ENCODE results near the gene ESR2.
A peak's percentile ranks its signal among the peaks of the same experiment; 100 is the strongest.
"Not testable (repeated sequence)": the region's sequence is repeated elsewhere in the genome, so short reads cannot be mapped to it uniquely, and the experiment has no call there.

The ESR2 gene

DNA sequence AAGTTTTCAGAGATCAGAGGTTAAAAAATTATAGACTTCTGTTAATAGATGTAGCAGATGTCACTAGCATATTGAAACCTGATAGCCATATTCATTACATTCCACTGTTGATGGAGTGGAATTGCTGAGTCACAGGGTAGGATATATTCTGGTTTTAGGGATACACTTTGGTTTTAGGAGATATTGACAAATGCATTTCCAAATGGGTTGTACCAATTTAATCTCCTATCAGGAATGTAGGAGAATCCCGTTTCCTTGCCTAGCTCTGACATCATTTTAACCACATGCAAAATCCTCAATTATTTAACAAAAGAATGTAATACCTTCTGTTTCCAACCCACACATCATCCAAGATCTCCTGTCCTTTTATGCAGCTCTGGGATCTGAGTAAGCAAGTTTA is 30.7 kb upstream of the ESR2 start:
- DNase-seq (ENCODE audit: low spot score): no peak
- TF ChIP-seq, protein P1, sequence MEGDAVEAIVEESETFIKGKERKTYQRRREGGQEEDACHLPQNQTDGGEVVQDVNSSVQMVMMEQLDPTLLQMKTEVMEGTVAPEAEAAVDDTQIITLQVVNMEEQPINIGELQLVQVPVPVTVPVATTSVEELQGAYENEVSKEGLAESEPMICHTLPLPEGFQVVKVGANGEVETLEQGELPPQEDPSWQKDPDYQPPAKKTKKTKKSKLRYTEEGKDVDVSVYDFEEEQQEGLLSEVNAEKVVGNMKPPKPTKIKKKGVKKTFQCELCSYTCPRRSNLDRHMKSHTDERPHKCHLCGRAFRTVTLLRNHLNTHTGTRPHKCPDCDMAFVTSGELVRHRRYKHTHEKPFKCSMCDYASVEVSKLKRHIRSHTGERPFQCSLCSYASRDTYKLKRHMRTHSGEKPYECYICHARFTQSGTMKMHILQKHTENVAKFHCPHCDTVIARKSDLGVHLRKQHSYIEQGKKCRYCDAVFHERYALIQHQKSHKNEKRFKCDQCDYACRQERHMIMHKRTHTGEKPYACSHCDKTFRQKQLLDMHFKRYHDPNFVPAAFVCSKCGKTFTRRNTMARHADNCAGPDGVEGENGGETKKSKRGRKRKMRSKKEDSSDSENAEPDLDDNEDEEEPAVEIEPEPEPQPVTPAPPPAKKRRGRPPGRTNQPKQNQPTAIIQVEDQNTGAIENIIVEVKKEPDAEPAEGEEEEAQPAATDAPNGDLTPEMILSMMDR (IDR thresholded peaks at IDR 0.05; ENCODE audit: extremely low read depth, missing control alignments): no peak

DNA sequence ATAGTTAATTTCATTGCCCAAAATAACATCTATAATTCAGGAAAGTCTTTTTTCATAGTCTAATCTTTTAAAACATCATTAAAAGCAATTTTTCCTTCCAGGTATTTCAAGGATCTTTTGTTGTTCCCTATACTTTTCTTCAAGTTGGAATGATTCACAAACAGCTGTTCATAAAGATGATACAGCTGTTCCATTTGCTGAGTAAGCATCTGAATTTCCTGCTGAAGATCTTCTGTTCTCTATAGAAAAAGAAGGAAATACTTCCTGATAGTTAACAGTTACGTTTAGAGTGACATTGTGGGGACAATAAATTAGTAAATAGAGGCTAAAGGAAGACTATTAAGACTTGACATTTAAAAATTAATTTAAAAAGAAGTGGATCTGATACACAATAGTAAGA is 30.3 kb upstream of the ESR2 start:
- DNase-seq (ENCODE audit: low spot score): no peak

DNA sequence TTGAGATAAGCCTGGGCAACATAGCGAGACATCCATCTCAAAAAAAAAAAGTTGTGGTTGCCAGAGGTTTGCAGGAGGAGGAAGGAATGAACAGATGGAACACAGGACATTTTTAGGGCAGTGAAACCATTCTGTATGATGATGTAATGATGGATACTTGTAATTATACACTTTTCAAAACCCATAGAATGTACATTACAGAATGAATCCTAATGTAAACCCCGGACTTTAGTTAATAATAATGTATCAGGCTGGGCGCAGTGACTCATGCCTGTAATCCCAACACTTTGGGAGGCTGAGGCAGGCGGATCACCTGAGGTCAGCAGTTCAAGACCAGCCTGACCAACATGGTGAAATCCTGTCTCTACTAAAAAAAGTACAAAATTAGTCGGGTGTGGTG is 26.2 kb upstream of the ESR2 start:
- not testable (repeated sequence) for DNase-seq (ENCODE audit: low spot score)

More for the DNA sequence above, 30.3 kb upstream of the ESR2 start:
- TF ChIP-seq, protein P1 (IDR thresholded peaks at IDR 0.05; ENCODE audit: extremely low read depth, missing control alignments): no peak

DNA sequence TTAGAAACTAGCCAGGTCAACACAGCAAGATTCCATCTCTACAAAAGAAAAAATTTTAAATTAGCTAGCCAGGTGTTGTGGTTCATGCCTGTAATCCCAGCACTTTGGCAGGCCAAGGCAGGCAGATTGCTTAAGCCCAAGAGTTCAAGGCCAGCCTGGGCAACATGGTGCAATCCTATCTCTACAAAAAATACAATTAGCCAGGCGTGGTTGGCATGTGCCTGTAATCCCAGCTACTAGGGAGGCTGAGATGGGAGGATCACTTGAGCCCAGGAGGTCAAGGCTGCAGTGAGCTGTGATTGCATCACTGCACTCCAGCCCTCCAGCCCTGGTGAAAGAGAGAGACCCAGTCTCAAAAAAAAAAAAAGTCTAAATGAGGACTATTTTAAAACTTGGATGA is 24.5 kb upstream of the ESR2 start:
- not testable (repeated sequence) for DNase-seq (ENCODE audit: low spot score)

DNA sequence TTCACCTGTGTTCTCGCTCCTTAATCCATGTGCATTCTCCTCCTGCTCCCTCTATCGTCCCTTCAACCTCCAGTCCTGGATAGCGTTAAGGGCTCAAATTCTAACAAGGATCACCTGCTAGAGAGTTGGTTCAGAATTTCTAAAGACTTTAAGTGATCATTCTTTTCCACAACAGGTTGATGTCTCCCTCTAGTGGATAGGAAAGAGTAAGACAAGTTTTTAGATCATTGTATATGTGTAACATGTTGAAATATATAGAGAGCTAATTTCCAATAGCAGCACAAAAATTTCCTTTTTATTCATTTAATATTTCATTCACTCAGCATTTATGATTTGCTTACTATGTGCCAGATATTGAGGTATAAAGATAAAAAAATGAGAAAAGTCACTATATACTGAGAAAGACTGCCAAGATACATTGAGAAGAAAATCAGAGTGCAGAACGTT is 9.3 kb upstream of the ESR2 start:
- TF ChIP-seq, protein P1 (IDR thresholded peaks at IDR 0.05; ENCODE audit: extremely low read depth, missing control alignments): peak; percentile 20
- peak; percentile 70 for DNase-seq (ENCODE audit: low spot score)

DNA sequence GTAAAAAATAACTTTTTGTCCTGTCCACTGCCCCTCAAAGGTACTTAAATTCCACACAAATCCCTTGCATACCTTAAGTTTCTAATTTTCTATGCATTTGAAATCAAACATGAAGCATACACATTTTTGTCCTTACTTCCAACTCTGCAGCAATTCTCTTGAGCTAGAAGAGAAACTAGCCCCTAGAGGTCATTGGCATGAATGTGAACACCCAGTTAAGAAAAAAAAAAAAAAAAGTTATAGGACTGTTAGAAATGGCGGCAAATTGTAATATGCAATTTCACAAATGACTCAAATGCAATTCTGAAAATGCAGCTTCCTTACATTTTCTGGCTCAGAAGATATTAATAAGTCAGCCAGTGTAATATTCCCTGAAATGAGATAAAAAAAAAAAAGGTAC is 4.6 kb upstream of the ESR2 start:
- no peak for DNase-seq (ENCODE audit: low spot score)
- TF ChIP-seq, protein P1 (IDR thresholded peaks at IDR 0.05; ENCODE audit: extremely low read depth, missing control alignments): no peak

DNA sequence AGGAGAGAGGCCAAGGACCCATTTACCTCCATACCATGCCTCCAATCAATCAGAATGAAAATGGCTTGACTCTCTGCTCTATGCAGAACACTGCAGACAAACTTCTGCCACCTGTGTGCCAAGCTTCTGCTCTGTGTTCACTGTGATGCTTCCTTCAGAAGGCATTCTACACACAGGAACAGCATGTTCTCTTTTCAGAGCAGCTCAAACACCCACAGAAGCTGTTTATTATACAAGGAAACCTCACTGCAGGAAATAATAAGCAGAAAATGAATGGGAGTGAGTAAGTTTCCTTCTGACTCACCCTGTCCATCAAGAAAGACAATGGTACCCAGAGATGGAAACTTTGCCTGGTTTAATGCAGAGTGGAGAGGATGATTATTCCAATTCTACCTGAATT is 2.4 kb upstream of the ESR2 start:
- no peak for DNase-seq (ENCODE audit: low spot score)
- TF ChIP-seq, protein P1 (IDR thresholded peaks at IDR 0.05; ENCODE audit: extremely low read depth, missing control alignments): no peak

DNA sequence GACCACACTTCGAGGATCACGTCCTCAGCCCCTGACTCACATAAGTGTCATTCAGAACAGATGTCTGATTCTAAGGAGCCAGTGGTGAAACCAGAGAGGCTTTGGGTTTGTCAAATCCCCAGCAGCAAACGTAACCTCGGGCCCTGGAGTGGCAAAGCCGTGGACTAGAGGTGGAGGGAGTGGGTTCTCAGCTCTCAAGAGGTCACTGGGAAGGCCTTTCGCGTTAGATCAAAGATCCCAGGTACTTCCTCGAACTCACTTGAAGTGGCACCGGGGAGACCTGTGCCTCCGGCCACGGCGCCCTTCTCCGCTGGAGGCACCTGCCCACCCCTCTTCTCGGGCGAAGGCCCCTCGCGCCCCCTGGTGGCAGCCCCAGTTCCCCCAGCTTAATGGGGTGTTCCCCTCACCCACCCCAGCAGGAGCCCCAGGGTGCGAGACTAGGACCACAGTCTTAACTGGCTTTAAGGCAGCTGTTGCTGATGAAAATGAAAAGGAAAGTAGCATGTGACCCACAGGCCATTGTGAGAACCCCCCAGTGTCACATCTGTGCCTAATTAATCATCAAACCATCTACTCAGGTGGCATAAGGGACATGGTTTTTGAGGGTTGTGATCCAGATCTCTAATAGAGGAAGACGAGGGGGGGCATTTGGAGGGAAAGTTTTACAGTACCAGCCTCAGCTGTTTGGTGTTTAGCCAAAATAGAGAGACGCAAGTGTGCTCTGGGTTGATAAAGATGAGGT is 672 bp upstream of the ESR2 start:
- DNase-seq (ENCODE audit: low spot score): peak; percentile 90
- TF ChIP-seq, protein P1 (IDR thresholded peaks at IDR 0.05; ENCODE audit: extremely low read depth, missing control alignments): peak; percentile 86
